GM23338 (cell line): ENCODE results near the gene HSF5.

ENCODE experiments used
- CTCF ChIP-seq, 2 experiments: fragments of 200-600 bp in 1 of 2; sonication (generic) in 1 of 2; conservative IDR thresholded peaks; 2 replicates each; pipeline versions ENCODE4 v1.5.1 to v1.6.1; 2016 to 2017; ENCODE audit warnings: antibody characterized with exemption in 2 of 2, low read depth in 2 of 2, mild to moderate bottlenecking in 2 of 2, moderate library complexity in 1 of 2
- EZH2 ChIP-seq: fragments of 200-600 bp; sonication (generic); IDR thresholded peaks from one replicate; pipeline ENCODE4 v1.8.0; 2017; ENCODE audit warnings: antibody characterized with exemption, mild to moderate bottlenecking, low read depth; ENCODE audit not compliant: unreplicated experiment
- EZH2phosphoT487 ChIP-seq: fragments of 200-600 bp; sonication (generic); IDR thresholded peaks from one replicate; pipeline ENCODE4 v1.8.1; 2018; ENCODE audit warnings: antibody characterized with exemption; ENCODE audit not compliant: unreplicated experiment
- POLR2AphosphoS5 ChIP-seq: IDR thresholded peaks from 2 replicates; pipeline ENCODE4 v1.6.1; 2016; ENCODE audit warnings: antibody characterized with exemption, low read depth
- ZNF462 ChIP-seq: fragments of 250-450 bp; sonication (Bioruptor Pico); IDR thresholded peaks from 2 replicates; pipeline ENCODE4 v1.5.0; 2020; ENCODE audit warnings: mild to moderate bottlenecking, moderate library complexity
- TF ChIP-seq, protein P1 (sequence below): IDR thresholded peaks from 2 replicates; pipeline ENCODE4 v1.6.1; 2016; ENCODE audit warnings: antibody characterized with exemption

DNA sequence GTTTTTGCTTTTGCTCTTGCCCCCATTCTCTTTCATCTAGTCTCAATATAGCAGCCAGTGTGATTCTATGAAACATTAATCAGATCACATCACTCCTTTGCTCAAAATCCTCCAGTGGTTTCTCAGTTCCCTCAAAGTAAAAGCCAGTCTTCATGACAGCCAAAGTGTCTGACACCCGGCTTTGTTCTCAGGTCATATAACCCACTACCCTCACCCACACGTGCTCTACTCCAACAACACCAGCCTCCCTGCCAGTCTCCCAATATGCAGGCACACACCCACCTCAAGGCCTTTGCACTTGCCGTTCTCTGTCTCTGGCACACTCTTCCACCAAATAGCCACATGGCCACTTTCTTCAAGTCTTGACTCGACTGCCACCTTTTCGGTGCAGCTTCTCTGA lies 21.9 kb upstream of the HSF5 start:
- TF ChIP-seq CTCF (conservative IDR thresholded peaks at IDR 0.05; ENCODE audit: low read depth in 2 of 2) = no peak
- TF ChIP-seq EZH2 = no peak
- TF ChIP-seq POLR2AphosphoS5 = no peak
- TF ChIP-seq, protein P1, sequence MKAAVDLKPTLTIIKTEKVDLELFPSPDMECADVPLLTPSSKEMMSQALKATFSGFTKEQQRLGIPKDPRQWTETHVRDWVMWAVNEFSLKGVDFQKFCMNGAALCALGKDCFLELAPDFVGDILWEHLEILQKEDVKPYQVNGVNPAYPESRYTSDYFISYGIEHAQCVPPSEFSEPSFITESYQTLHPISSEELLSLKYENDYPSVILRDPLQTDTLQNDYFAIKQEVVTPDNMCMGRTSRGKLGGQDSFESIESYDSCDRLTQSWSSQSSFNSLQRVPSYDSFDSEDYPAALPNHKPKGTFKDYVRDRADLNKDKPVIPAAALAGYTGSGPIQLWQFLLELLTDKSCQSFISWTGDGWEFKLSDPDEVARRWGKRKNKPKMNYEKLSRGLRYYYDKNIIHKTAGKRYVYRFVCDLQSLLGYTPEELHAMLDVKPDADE = no peak
- no peak for TF ChIP-seq EZH2phosphoT487
- no peak for TF ChIP-seq ZNF462 (CRISPR knock-in tag)
